HL-60 (cell line): ENCODE results near the gene CTNNA2.

Experiments used
- DNase-seq, 2 experiments: peaks; one replicate each; pipeline ENCODE4 v3.0.0-alpha.2; 2010 to 2020; ENCODE audit warnings: low read depth in 1 of 2, low spot score in 1 of 2
- H3K27ac ChIP-seq: fragments of 250-450 bp; sonication (Bioruptor Pico); replicated peaks from 2 replicates; pipeline ENCODE4 v1.5.1; 2020; ENCODE audit warnings: mild to moderate bottlenecking, moderate library complexity
- H3K27me3 ChIP-seq: fragments of 250-450 bp; sonication (Bioruptor Pico); 2 replicates; pipeline ENCODE4 v1.5.1; 2021; ENCODE audit warnings: mild to moderate bottlenecking, moderate library complexity; ENCODE audit not compliant: insufficient read depth, poor library complexity, severe bottlenecking
- H3K4me3 ChIP-seq: replicated peaks from 2 replicates; pipeline ENCODE4 v1.5.1; 2011; ENCODE audit warnings: mild to moderate bottlenecking, control low read depth, low read length; ENCODE audit not compliant: insufficient read depth
- GABPA ChIP-seq: IDR thresholded peaks from 2 replicates; pipeline ENCODE4 v1.6.1; 2012; ENCODE audit warnings: low read depth
- POLR2AphosphoS5 ChIP-seq: IDR thresholded peaks from 2 replicates; pipeline ENCODE4 v1.6.1; 2012; ENCODE audit warnings: low read depth
- SPI1 ChIP-seq: IDR thresholded peaks from 2 replicates; pipeline ENCODE4 v1.6.1; 2012; ENCODE audit warnings: low read depth, mild to moderate bottlenecking, borderline replicate concordance
- TF ChIP-seq, protein P1 (sequence below): IDR thresholded peaks from 2 replicates; pipeline ENCODE4 v1.6.1; 2012; ENCODE audit warnings: low read depth; ENCODE audit not compliant: insufficient replicate concordance
- TF ChIP-seq, protein P2 (sequence below): IDR thresholded peaks from one replicate; pipeline ENCODE4 v1.5.1; 2011; ENCODE audit warnings: low read length, control low read depth, inconsistent platforms; ENCODE audit not compliant: insufficient read depth

The CTNNA2 gene

DNA sequence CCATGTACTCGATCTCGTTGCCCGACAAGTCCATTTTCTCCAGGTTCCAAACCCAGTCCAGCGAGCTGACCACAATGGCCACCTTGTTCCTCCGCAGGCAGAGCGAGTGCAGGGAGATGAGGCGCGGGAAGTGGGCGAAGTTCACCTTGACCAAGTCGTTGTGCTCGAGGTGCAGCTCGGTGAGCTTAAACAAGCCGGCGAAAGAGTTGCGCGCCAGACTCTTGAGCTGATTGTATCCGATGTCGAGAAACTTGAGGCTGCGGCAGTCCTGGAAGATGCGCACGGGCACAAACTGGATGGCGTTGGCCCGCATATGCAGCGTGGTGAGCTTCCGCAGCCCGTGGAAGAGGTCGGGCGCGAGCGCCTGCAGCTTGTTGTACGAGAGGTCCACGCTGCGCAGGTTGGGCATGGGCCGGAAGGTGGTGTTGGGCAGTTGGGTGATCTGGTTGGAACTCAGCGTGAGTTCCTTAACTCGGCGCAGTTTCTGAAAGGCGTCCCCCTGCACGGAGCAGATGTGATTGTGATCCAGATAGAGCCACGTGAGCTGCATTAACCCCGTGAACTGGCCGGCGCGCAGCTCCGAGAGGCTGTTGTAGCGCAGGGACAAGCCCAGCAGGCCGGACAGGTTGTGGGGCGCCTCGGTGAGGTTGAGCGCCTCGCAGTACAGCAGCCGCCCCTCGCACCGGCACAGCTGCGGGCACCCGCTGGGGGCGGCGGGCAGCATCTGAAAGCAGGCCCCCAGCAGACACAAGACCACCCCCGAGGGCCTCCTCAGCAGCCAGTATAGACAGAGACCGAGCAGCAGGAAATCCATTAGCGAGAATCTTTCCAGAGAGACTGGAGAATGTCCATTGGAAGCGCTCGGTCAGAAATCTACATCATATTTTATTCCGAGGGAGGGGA lies 790.4 kb downstream of the CTNNA2 start:
- no peak for DNase-seq
- no peak overlapping the region for H3K4me3 ChIP-seq
- TF ChIP-seq, protein P1, sequence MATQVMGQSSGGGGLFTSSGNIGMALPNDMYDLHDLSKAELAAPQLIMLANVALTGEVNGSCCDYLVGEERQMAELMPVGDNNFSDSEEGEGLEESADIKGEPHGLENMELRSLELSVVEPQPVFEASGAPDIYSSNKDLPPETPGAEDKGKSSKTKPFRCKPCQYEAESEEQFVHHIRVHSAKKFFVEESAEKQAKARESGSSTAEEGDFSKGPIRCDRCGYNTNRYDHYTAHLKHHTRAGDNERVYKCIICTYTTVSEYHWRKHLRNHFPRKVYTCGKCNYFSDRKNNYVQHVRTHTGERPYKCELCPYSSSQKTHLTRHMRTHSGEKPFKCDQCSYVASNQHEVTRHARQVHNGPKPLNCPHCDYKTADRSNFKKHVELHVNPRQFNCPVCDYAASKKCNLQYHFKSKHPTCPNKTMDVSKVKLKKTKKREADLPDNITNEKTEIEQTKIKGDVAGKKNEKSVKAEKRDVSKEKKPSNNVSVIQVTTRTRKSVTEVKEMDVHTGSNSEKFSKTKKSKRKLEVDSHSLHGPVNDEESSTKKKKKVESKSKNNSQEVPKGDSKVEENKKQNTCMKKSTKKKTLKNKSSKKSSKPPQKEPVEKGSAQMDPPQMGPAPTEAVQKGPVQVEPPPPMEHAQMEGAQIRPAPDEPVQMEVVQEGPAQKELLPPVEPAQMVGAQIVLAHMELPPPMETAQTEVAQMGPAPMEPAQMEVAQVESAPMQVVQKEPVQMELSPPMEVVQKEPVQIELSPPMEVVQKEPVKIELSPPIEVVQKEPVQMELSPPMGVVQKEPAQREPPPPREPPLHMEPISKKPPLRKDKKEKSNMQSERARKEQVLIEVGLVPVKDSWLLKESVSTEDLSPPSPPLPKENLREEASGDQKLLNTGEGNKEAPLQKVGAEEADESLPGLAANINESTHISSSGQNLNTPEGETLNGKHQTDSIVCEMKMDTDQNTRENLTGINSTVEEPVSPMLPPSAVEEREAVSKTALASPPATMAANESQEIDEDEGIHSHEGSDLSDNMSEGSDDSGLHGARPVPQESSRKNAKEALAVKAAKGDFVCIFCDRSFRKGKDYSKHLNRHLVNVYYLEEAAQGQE: no peak
- TF ChIP-seq GABPA: no peak
- TF ChIP-seq POLR2AphosphoS5: no peak
- TF ChIP-seq SPI1: no peak
- no peak overlapping the region for H3K27ac ChIP-seq
- peaks cover 29% of the 10 kb centered on the region for H3K27me3 ChIP-seq

DNA sequence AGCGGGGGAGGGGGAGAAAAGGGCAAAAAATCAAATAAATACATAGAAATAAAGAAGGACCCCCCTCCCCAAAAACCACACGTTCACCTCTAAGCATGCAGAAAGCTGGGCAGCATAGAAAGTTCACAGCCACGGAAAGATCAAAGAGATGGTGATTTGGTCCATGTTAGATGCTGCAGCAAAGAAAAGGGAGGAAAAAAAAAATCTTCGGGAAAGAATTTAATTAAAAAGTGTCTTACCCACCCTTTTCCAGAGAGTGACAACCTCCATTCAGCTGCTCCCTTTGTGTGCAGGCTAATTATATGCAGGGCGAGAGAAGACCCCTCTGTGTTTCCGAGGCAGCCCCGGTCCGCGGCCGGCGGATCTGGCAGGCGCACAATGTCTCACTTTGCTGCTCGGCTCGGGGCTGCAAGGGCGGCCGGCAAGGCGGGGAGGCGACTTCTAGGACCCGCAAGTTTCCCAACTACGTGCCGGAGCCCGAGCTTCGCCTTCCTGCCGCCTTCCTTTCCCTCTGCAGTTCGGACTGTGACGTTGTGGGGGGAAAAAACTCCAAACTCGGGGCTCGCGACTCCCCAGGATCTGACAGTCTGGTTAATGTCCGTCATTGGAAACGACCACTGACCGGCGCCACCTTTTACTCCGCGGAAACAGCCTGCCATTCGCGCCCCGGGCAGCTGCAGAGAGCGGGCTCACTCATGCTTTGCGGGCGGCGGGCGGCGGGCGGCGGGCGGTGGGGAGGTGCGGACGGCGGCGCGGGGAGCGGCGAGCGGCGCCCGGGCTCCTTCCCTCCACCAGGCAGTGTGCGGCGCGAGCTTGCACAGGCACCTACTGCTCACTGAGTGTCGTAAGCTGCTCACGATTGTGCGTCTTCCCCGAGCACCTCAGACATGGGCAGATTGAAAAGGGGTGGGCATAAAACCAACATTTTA lies 791.3 kb downstream of the CTNNA2 start, which contains the start of gene LRRTM1:
TSS of gene LRRTM1 (minus strand) at position 844 of the 929 bp plus-strand sequence. CDS start 933 bp downstream, outside the sequence.
- TF ChIP-seq, protein P1: no peak
- Histone ChIP-seq H3K4me3 (no peak within 1 kb of the TSS), H3K27ac (no peak within 1 kb of the TSS), H3K27me3 (peaks cover 29% of the 10 kb centered on the region)
- no peak for DNase-seq

DNA sequence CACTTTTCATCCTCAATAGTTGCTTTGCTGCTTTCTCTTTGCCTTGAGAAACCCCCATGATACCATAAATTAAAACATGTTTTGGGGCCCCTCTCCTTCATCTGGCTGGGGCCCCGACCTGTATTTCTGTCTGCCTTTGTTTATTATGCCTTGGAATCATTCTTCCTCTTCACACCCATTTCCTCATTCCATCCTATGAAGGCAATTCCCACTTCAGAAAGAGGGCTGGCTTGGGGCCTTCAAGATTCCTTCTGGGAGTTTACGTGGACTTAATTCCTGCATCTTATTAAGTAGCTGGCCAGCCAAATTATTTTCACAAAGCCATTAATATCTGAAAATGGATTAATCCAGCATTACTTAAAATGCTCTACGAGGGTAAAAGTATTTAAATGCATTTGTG lies 798.5 kb downstream of the CTNNA2 start:
- Histone ChIP-seq H3K27ac (no peak overlapping the region), H3K27me3 (no peaks in the 10 kb centered on the region), H3K4me3 (no peak overlapping the region)
- no peak for DNase-seq
- TF ChIP-seq, protein P2, sequence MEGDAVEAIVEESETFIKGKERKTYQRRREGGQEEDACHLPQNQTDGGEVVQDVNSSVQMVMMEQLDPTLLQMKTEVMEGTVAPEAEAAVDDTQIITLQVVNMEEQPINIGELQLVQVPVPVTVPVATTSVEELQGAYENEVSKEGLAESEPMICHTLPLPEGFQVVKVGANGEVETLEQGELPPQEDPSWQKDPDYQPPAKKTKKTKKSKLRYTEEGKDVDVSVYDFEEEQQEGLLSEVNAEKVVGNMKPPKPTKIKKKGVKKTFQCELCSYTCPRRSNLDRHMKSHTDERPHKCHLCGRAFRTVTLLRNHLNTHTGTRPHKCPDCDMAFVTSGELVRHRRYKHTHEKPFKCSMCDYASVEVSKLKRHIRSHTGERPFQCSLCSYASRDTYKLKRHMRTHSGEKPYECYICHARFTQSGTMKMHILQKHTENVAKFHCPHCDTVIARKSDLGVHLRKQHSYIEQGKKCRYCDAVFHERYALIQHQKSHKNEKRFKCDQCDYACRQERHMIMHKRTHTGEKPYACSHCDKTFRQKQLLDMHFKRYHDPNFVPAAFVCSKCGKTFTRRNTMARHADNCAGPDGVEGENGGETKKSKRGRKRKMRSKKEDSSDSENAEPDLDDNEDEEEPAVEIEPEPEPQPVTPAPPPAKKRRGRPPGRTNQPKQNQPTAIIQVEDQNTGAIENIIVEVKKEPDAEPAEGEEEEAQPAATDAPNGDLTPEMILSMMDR: no peak
- TF ChIP-seq, protein P1: no peak
- TF ChIP-seq GABPA (no peak), POLR2AphosphoS5 (no peak), SPI1 (no peak)
